ENCODE data around the gene RNF150.

RNF150 gene

GRCh38 chr4:141021397-141022110, 111.7 kb downstream of the RNF150 start:
- Histone ChIP-seq H3K9ac (ENCODE audit: low read depth, low read length) (no peak overlapping the region), H3K9me3 (ENCODE audit: insufficient read depth, low read depth, low read length) (no peaks in the 10 kb centered on the region), H3K27ac (ENCODE audit: low read depth, low read length) (no peak overlapping the region), H3K27me3 (ENCODE audit: insufficient read depth, low read length) (no peaks in the 10 kb centered on the region), H3K4me3 (ENCODE audit: low read length) (no peak overlapping the region), H3K4me1 (ENCODE audit: insufficient read depth, low read length) (no peaks in the 10 kb centered on the region), H3K36me3 (ENCODE audit: insufficient read depth, low read length) (no peaks in the 10 kb centered on the region)
- WGBS, result 91% methylated on average over 3 of the region's 3 CpGs

- H3K36me3 ChIP-seq (ENCODE audit: insufficient read depth, low read length), result no peaks in the 10 kb centered on the region
- H3K9me3 ChIP-seq (ENCODE audit: insufficient read depth, low read depth, low read length), result no peaks in the 10 kb centered on the region
- H3K9ac ChIP-seq (ENCODE audit: low read depth, low read length), result no peak overlapping the region
- no peaks in the 10 kb centered on the region for H3K4me1 ChIP-seq (ENCODE audit: insufficient read depth, low read length)
- H3K27me3 ChIP-seq (ENCODE audit: insufficient read depth, low read length), result no peaks in the 10 kb centered on the region
- no peak overlapping the region for H3K27ac ChIP-seq (ENCODE audit: low read depth, low read length)
- no peak overlapping the region for H3K4me3 ChIP-seq (ENCODE audit: low read length)
- WGBS, result 93% methylated on average over 3 of the region's 3 CpGs
These were observed 112.4 kb downstream of the RNF150 start for GRCh38 chr4:141020801-141021261.

GRCh38 chr4:141019768-141020167, 113.5 kb downstream of the RNF150 start:
- Histone ChIP-seq H3K4me1 (ENCODE audit: insufficient read depth, low read length) (no peaks in the 10 kb centered on the region), H3K9ac (ENCODE audit: low read depth, low read length) (no peak overlapping the region), H3K9me3 (ENCODE audit: insufficient read depth, low read depth, low read length) (no peaks in the 10 kb centered on the region), H3K36me3 (ENCODE audit: insufficient read depth, low read length) (no peaks in the 10 kb centered on the region), H3K27ac (ENCODE audit: low read depth, low read length) (no peak overlapping the region), H3K27me3 (ENCODE audit: insufficient read depth, low read length) (no peaks in the 10 kb centered on the region), H3K4me3 (ENCODE audit: low read length) (no peak overlapping the region)
- WGBS, result 95% methylated on average over 4 of the region's 4 CpGs

- Histone ChIP-seq H3K4me1 (ENCODE audit: insufficient read depth, low read length) (no peaks in the 10 kb centered on the region), H3K27me3 (ENCODE audit: insufficient read depth, low read length) (no peaks in the 10 kb centered on the region), H3K4me3 (ENCODE audit: low read length) (no peak overlapping the region), H3K9ac (ENCODE audit: low read depth, low read length) (no peak overlapping the region), H3K27ac (ENCODE audit: low read depth, low read length) (no peak overlapping the region), H3K9me3 (ENCODE audit: insufficient read depth, low read depth, low read length) (no peaks in the 10 kb centered on the region), H3K36me3 (ENCODE audit: insufficient read depth, low read length) (no peaks in the 10 kb centered on the region)
- 94% methylated on average over 8 of the region's 8 CpGs for WGBS
These were observed 117.0 kb downstream of the RNF150 start for GRCh38 chr4:141016117-141016798.

- H3K4me1 ChIP-seq (ENCODE audit: insufficient read depth, low read length), result no peaks in the 10 kb centered on the region
- H3K9me3 ChIP-seq (ENCODE audit: insufficient read depth, low read depth, low read length), result peaks cover 4% of the 10 kb centered on the region
- no peak overlapping the region for H3K4me3 ChIP-seq (ENCODE audit: low read length)
- H3K27ac ChIP-seq (ENCODE audit: low read depth, low read length), result no peak overlapping the region
- no peak overlapping the region for H3K9ac ChIP-seq (ENCODE audit: low read depth, low read length)
- 100% methylated on average over 2 of the region's 3 CpGs for WGBS
- no peaks in the 10 kb centered on the region for H3K36me3 ChIP-seq (ENCODE audit: insufficient read depth, low read length)
- no peaks in the 10 kb centered on the region for H3K27me3 ChIP-seq (ENCODE audit: insufficient read depth, low read length)
These were observed 119.4 kb downstream of the RNF150 start for GRCh38 chr4:141013899-141014298.

- no peak overlapping the region for H3K27ac ChIP-seq (ENCODE audit: low read depth, low read length)
- H3K4me3 ChIP-seq (ENCODE audit: low read length), result no peak overlapping the region
- H3K9me3 ChIP-seq (ENCODE audit: insufficient read depth, low read depth, low read length), result peaks cover 9% of the 10 kb centered on the region
- H3K27me3 ChIP-seq (ENCODE audit: insufficient read depth, low read length), result no peaks in the 10 kb centered on the region
- no peaks in the 10 kb centered on the region for H3K36me3 ChIP-seq (ENCODE audit: insufficient read depth, low read length)
- WGBS, result 91% methylated on average over 3 of the region's 3 CpGs
- H3K9ac ChIP-seq (ENCODE audit: low read depth, low read length), result no peak overlapping the region
- H3K4me1 ChIP-seq (ENCODE audit: insufficient read depth, low read length), result no peaks in the 10 kb centered on the region
These were observed 121.4 kb downstream of the RNF150 start for GRCh38 chr4:141011901-141012315.

GRCh38 chr4:141009931-141010330, 123.3 kb downstream of the RNF150 start:
- H3K9ac ChIP-seq (ENCODE audit: low read depth, low read length), result no peak overlapping the region
- H3K27me3 ChIP-seq (ENCODE audit: insufficient read depth, low read length), result no peaks in the 10 kb centered on the region
- H3K9me3 ChIP-seq (ENCODE audit: insufficient read depth, low read depth, low read length), result peaks cover 9% of the 10 kb centered on the region
- no peak overlapping the region for H3K27ac ChIP-seq (ENCODE audit: low read depth, low read length)
- H3K36me3 ChIP-seq (ENCODE audit: insufficient read depth, low read length), result no peaks in the 10 kb centered on the region
- H3K4me1 ChIP-seq (ENCODE audit: insufficient read depth, low read length), result no peaks in the 10 kb centered on the region
- H3K4me3 ChIP-seq (ENCODE audit: low read length), result no peak overlapping the region

- no peaks in the 10 kb centered on the region for H3K4me1 ChIP-seq (ENCODE audit: insufficient read depth, low read length)
- H3K27me3 ChIP-seq (ENCODE audit: insufficient read depth, low read length), result no peaks in the 10 kb centered on the region
- no peak overlapping the region for H3K27ac ChIP-seq (ENCODE audit: low read depth, low read length)
- H3K4me3 ChIP-seq (ENCODE audit: low read length), result no peak overlapping the region
- no peak overlapping the region for H3K9ac ChIP-seq (ENCODE audit: low read depth, low read length)
- WGBS, result 100% methylated on average over 1 of the region's 1 CpG
- no peaks in the 10 kb centered on the region for H3K36me3 ChIP-seq (ENCODE audit: insufficient read depth, low read length)
- H3K9me3 ChIP-seq (ENCODE audit: insufficient read depth, low read depth, low read length), result peaks cover 9% of the 10 kb centered on the region
These were observed 124.1 kb downstream of the RNF150 start for GRCh38 chr4:141009129-141009528.

GRCh38 chr4:141006242-141006802, 126.9 kb downstream of the RNF150 start:
- H3K4me1 ChIP-seq (ENCODE audit: insufficient read depth, low read length), result no peaks in the 10 kb centered on the region
- H3K36me3 ChIP-seq (ENCODE audit: insufficient read depth, low read length), result no peaks in the 10 kb centered on the region
- peaks cover 9% of the 10 kb centered on the region for H3K9me3 ChIP-seq (ENCODE audit: insufficient read depth, low read depth, low read length)
- H3K27me3 ChIP-seq (ENCODE audit: insufficient read depth, low read length), result no peaks in the 10 kb centered on the region
- H3K9ac ChIP-seq (ENCODE audit: low read depth, low read length), result no peak overlapping the region
- WGBS, result 93% methylated on average over 4 of the region's 4 CpGs
- H3K4me3 ChIP-seq (ENCODE audit: low read length), result no peak overlapping the region
- H3K27ac ChIP-seq (ENCODE audit: low read depth, low read length), result no peak overlapping the region

- no peak overlapping the region for H3K9ac ChIP-seq (ENCODE audit: low read depth, low read length)
- H3K4me1 ChIP-seq (ENCODE audit: insufficient read depth, low read length), result no peaks in the 10 kb centered on the region
- 92% methylated on average over 2 of the region's 2 CpGs for WGBS
- H3K9me3 ChIP-seq (ENCODE audit: insufficient read depth, low read depth, low read length), result peaks cover 9% of the 10 kb centered on the region
- no peak overlapping the region for H3K27ac ChIP-seq (ENCODE audit: low read depth, low read length)
- H3K36me3 ChIP-seq (ENCODE audit: insufficient read depth, low read length), result no peaks in the 10 kb centered on the region
- H3K4me3 ChIP-seq (ENCODE audit: low read length), result no peak overlapping the region
- H3K27me3 ChIP-seq (ENCODE audit: insufficient read depth, low read length), result no peaks in the 10 kb centered on the region
These were observed 128.4 kb downstream of the RNF150 start for GRCh38 chr4:141004823-141005222.

GRCh38 chr4:141003193-141003592, 130.1 kb downstream of the RNF150 start:
- Histone ChIP-seq H3K9me3 (ENCODE audit: insufficient read depth, low read depth, low read length) (no peaks in the 10 kb centered on the region), H3K27ac (ENCODE audit: low read depth, low read length) (no peak overlapping the region), H3K36me3 (ENCODE audit: insufficient read depth, low read length) (no peaks in the 10 kb centered on the region), H3K9ac (ENCODE audit: low read depth, low read length) (no peak overlapping the region), H3K27me3 (ENCODE audit: insufficient read depth, low read length) (no peaks in the 10 kb centered on the region), H3K4me1 (ENCODE audit: insufficient read depth, low read length) (no peaks in the 10 kb centered on the region), H3K4me3 (ENCODE audit: low read length) (no peak overlapping the region)
- WGBS, result 89% methylated on average over 4 of the region's 4 CpGs

Measured in HUES64 (cell line).